SK-N-SH (cell line): Measurements from ENCODE around the gene IQGAP2. TPM values are rescaled to one million over a fixed set of nuclear protein-coding genes. Genes with fewer than 3 reads are reported as not detected.
A peak's percentile ranks its signal among the peaks of the same experiment; 100 is the strongest.

Source experiments
- CTCF ChIA-PET: fragments of 300-600, 350-600 bp; formaldehyde crosslinking; extraction: SDS; loops from one replicate; lab custom pipeline; 2021; lab: Yijun Ruan, JAX
- POLR2A ChIA-PET: fragments of 350-600 bp; sonication (Branson Sonifier 250); formaldehyde crosslinking; extraction: SDS; loops from one replicate; lab custom pipeline; 2020; ENCODE audit warnings: antibody characterized with exemption, inconsistent platforms; lab: Yijun Ruan, JAX
- DNase-seq: peaks from one replicate; pipeline ENCODE4 v3.0.0; 2012
- H2AFZ ChIP-seq: fragments of 200-600 bp; sonication (generic); 2 replicates; pipeline ENCODE4 v1.8.1; 2016; ENCODE audit warnings: antibody characterized with exemption, mild to moderate bottlenecking, low read depth
- H3F3A ChIP-seq: fragments of 200-600 bp; sonication (generic); replicated peaks from 2 replicates; pipeline ENCODE3; 2016; ENCODE audit warnings: antibody characterized with exemption, mild to moderate bottlenecking; ENCODE audit not compliant: insufficient read depth
- H3K27ac ChIP-seq, 2 experiments: fragments of 200-500 bp in 1 of 2; fragments of 200-600 bp in 1 of 2; sonication (Bioruptor generic) in 1 of 2; sonication (generic), shearing (Covaris generic) in 1 of 2; 2 replicates each; pipeline versions ENCODE4 v1.5.1 to v1.6.1; 2014 to 2016; ENCODE audit warnings: low read depth in 2 of 2, inconsistent platforms in 1 of 2, low read length in 1 of 2, mild to moderate bottlenecking in 1 of 2, mixed read lengths in 1 of 2
- H3K27me3 ChIP-seq: fragments of 200-600 bp; sonication (generic), shearing (Covaris generic); 2 replicates; pipeline ENCODE4 v1.6.1; 2016; ENCODE audit warnings: mixed run types; ENCODE audit not compliant: insufficient read depth
- H3K36me3 ChIP-seq, 2 experiments: fragments of 200-500 bp in 1 of 2; fragments of 200-600 bp in 1 of 2; sonication (Bioruptor generic) in 1 of 2; sonication (generic) in 1 of 2; replicated peaks in 1 of 2; 2 replicates each; pipeline versions ENCODE3 to v1.5.1; 2014 to 2016; ENCODE audit warnings: low read length in 1 of 2, mild to moderate bottlenecking in 1 of 2; ENCODE audit not compliant: insufficient read depth in 2 of 2, control insufficient read depth in 1 of 2
- H3K4me1 ChIP-seq, 2 experiments: fragments of 200-500 bp in 1 of 2; fragments of 200-600 bp in 1 of 2; sonication (Bioruptor generic) in 1 of 2; sonication (generic), shearing (Covaris generic) in 1 of 2; 2 replicates each; pipeline versions ENCODE4 v1.5.1 to v1.6.1; 2014 to 2016; ENCODE audit warnings: low read depth in 1 of 2, low read length in 1 of 2, mixed run types in 1 of 2; ENCODE audit not compliant: insufficient read depth in 2 of 2, control insufficient read depth in 1 of 2
- H3K4me2 ChIP-seq: fragments of 200-600 bp; sonication (generic), shearing (Covaris generic); 2 replicates; pipeline ENCODE4 v1.6.1; 2017; ENCODE audit warnings: mixed run types
- H3K4me3 ChIP-seq, 2 experiments: fragments of 200-500 bp in 1 of 2; fragments of 200-600 bp in 1 of 2; sonication (Bioruptor generic) in 1 of 2; sonication (generic), shearing (Covaris generic) in 1 of 2; 2 replicates each; pipeline versions ENCODE4 v1.5.1 to v1.8.1; 2014 to 2016; ENCODE audit warnings: low read depth in 2 of 2, inconsistent platforms in 1 of 2, low read length in 1 of 2, mild to moderate bottlenecking in 1 of 2, mixed read lengths in 1 of 2, moderate library complexity in 1 of 2
- H3K79me2 ChIP-seq: fragments of 200-600 bp; sonication (generic); 2 replicates; pipeline ENCODE4 v1.8.1; 2017; ENCODE audit warnings: mild to moderate bottlenecking; ENCODE audit not compliant: insufficient read depth
- H3K9ac ChIP-seq: fragments of 200-600 bp; sonication (generic); 2 replicates; pipeline ENCODE4 v1.6.1; 2017; ENCODE audit warnings: mixed run types
- H3K9me2 ChIP-seq: fragments of 200-600 bp; sonication (generic); 2 replicates; pipeline ENCODE4 v1.6.1; 2017; ENCODE audit warnings: mixed run types
- H3K9me3 ChIP-seq: fragments of 200-600 bp; sonication (generic); 2 replicates; pipeline ENCODE4 v1.6.1; 2017; ENCODE audit warnings: mixed run types, mild to moderate bottlenecking, moderate library complexity
- H4K20me1 ChIP-seq: fragments of 200-600 bp; sonication (generic); 2 replicates; pipeline ENCODE4 v1.6.1; 2017; ENCODE audit warnings: mild to moderate bottlenecking, mixed run types; ENCODE audit not compliant: insufficient read depth
- ELF1 ChIP-seq: IDR thresholded peaks from 2 replicates; pipeline ENCODE4 v1.4.0; 2012
- EP300 ChIP-seq, 2 experiments: IDR thresholded peaks; 2 replicates each; pipeline versions ENCODE4 v1.4.0 to v1.6.1; 2012; ENCODE audit warnings: borderline replicate concordance in 1 of 2, low read depth in 1 of 2, low read length in 1 of 2
- FOSL2 ChIP-seq: IDR thresholded peaks from 2 replicates; pipeline ENCODE4 v1.4.0; 2012; ENCODE audit warnings: low read depth, mild to moderate bottlenecking, moderate library complexity, borderline replicate concordance
- GATA2 ChIP-seq: sonication (generic); formaldehyde crosslinking; IDR thresholded peaks from 2 replicates; pipeline ENCODE4 v1.5.0; 2020; ENCODE audit warnings: mild to moderate bottlenecking, missing genetic modification reagents
- MAX ChIP-seq: IDR thresholded peaks from 2 replicates; pipeline ENCODE4 v1.4.0; 2012; ENCODE audit warnings: low read depth
- NFIC ChIP-seq: IDR thresholded peaks from 2 replicates; pipeline ENCODE4 v1.4.0; 2012; ENCODE audit warnings: borderline replicate concordance
- PBX3 ChIP-seq: IDR thresholded peaks from 2 replicates; pipeline ENCODE4; 2012
- POLR2AphosphoS5 ChIP-seq: IDR thresholded peaks from 2 replicates; pipeline ENCODE4 v1.6.1; 2012; ENCODE audit warnings: low read depth, low read length
- RFX5 ChIP-seq: IDR thresholded peaks from 2 replicates; pipeline ENCODE4 v1.6.1; 2012; ENCODE audit warnings: mild to moderate bottlenecking, improper control_type of control experiment, low read length
- RXRA ChIP-seq: IDR thresholded peaks from 2 replicates; pipeline ENCODE4 v1.4.0; 2012; ENCODE audit warnings: low read depth, mild to moderate bottlenecking, borderline replicate concordance
- WGBS: methylation state at CpG from one replicate; pipeline ENCODE4 v1.1.6; 2017; ENCODE audit warnings: low lambda C conversion rate; 5-methylcytosine and 5-hydroxymethylcytosine counted together
- polyA plus RNA-seq, 3 experiments: library from polyadenylated mRNA; depleted of rRNA; stranded (reverse); fragments of >200 nt; gene quantifications; 2 replicates each; pipeline ENCODE4 v1.2.3, GENCODE V29; 2012

IQGAP2 gene
- polyA plus RNA-seq, 1 of the 3 experiments (the other 2 are of a cell fraction): 2.1 TPM

DNA sequence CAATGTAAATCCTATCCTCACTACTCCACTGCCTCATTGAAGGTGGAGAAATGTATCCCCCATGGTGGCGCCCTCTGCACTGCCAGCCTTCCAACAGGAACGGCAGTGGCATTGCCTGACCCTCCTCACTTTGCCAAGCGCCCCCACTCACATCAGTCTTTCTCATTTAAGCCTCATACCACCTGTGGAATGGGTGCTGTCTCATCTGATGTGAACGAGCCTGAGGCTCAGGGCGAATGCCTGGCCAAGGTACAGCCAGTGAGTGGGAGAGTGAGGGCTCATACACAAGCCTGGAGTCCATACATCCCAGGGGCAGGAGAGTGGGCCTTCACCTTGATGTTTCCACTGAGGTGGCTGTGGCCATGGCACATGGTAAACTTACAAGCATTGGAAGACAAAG is 209.9 kb downstream of the IQGAP2 start:
- no peak overlapping the region for H2AFZ ChIP-seq
- H3K27me3 ChIP-seq: no peaks in the 10 kb centered on the region
- peaks cover 0 to 30% of the 10 kb centered on the region in 2 experiments; a peak in 1 of 4 replicates for H3K4me1 ChIP-seq
- CTCF ChIA-PET: interaction anchor here (1.8 to 5.2 kb wide), 2 partner anchors 11 to 161 kb away, joined by 5 to 27 read pairs; no protein-coding TSS in a partner anchor
- no peaks in the 10 kb centered on the region for H3K9me2 ChIP-seq
- H3K9me3 ChIP-seq: no peaks in the 10 kb centered on the region
- H3K27ac ChIP-seq: no peak overlapping the region
- no peak overlapping the region for H3K4me3 ChIP-seq
- H3F3A ChIP-seq: peaks cover 30% of the 10 kb centered on the region
- POLR2A ChIA-PET: no interaction called here
- DNase-seq: no peak
- no peak overlapping the region for H3K4me2 ChIP-seq
- peaks cover 9% of the 10 kb centered on the region for H3K79me2 ChIP-seq
- H4K20me1 ChIP-seq: no peaks in the 10 kb centered on the region
- no peak overlapping the region for H3K9ac ChIP-seq
- H3K36me3 ChIP-seq: peaks cover 5 to 15% of the 10 kb centered on the region in 2 experiments
- 74% methylated on average over 5 of the region's 5 CpGs for WGBS
- TF ChIP-seq MAX (no peak), GATA2 (CRISPR knock-in tag) (no peak), PBX3 (no peak), EP300 (IDR thresholded peaks at IDR 0.05; ENCODE audit: borderline replicate concordance in 1 of 2, low read depth in 1 of 2, low read length in 1 of 2) (no peak), POLR2AphosphoS5 (0 out of 2 replicates have a peak, but pooled peaks have one; percentile 10), NFIC (no peak), ELF1 (no peak)
- TF ChIP-seq, all 33 proteins: peak for 1

GRCh38 chr5:76615759-76616158 is 212.7 kb downstream of the IQGAP2 start:
- Histone ChIP-seq H3K27me3 (no peaks in the 10 kb centered on the region), H4K20me1 (no peaks in the 10 kb centered on the region), H2AFZ (no peak overlapping the region), H3K79me2 (peaks cover 25% of the 10 kb centered on the region), H3K9ac (no peak overlapping the region), H3K9me3 (no peaks in the 10 kb centered on the region), H3K36me3 (peaks cover 7 to 19% of the 10 kb centered on the region in 2 experiments), H3F3A (peaks cover 38% of the 10 kb centered on the region), H3K4me2 (0 out of 2 replicates have a peak overlapping the region, but pooled peaks have one; percentile 9), H3K27ac (peak overlapping the region in 1 of 2 experiments; percentile 74; a peak in 2 of 4 replicates), H3K4me1 (peaks cover 0 to 43% of the 10 kb centered on the region in 2 experiments; a peak in 1 of 4 replicates), H3K4me3 (no peak overlapping the region), H3K9me2 (no peaks in the 10 kb centered on the region)
- DNase-seq: no peak
- TF ChIP-seq FOSL2 (peak; percentile 22; the same call in 1 of the 2 replicates), RXRA (no peak)
- CTCF ChIA-PET: interaction anchor here (0.9 to 1.9 kb wide), 6 partner anchors 9 to 159 kb away, joined by 3 to 7 read pairs (median 4); no protein-coding TSS in a partner anchor
- POLR2A ChIA-PET: no interaction called here
- 40% methylated on average over 2 of the region's 2 CpGs for WGBS

DNA sequence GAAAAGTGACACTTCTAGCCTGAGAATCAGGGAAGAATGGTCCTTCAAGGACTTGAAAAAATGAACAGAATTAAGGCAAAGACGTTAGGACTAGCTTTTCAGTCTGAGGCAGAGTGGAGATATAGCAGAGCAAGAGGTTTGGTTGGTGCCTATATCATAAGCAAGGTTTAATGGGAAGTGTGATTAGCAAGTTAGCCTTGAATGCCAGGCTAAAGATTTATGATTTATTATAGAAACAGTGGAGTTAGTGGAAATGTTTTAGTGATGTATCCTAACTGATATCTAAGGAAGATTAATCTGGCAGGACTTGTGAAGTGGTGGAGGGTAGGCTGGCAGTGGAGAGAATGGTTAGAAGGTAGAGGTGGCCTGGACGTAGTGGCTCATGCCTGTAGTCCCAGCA is 213.1 kb downstream of the IQGAP2 start:
- WGBS: 76% methylated on average over 2 of the region's 2 CpGs

More for the DNA sequence above, 213.1 kb downstream of the IQGAP2 start:
- H4K20me1 ChIP-seq: no peaks in the 10 kb centered on the region
- POLR2A ChIA-PET: no interaction called here
- H3K36me3 ChIP-seq: peaks cover 7 to 19% of the 10 kb centered on the region in 2 experiments
- CTCF ChIA-PET: interaction anchor here (0.9 to 1.9 kb wide), 6 partner anchors 9 to 158 kb away, joined by 3 to 7 read pairs (median 4); no protein-coding TSS in a partner anchor
- H3K79me2 ChIP-seq: peaks cover 30% of the 10 kb centered on the region
- H3F3A ChIP-seq: peaks cover 38% of the 10 kb centered on the region
- no peak for DNase-seq
- no peak overlapping the region for H3K9ac ChIP-seq
- peaks cover 0 to 46% of the 10 kb centered on the region in 2 experiments; a peak in 1 of 4 replicates for H3K4me1 ChIP-seq
- H3K9me2 ChIP-seq: no peaks in the 10 kb centered on the region
- no peaks in the 10 kb centered on the region for H3K27me3 ChIP-seq
- H3K4me2 ChIP-seq: peak overlapping the region; percentile 9; the same call in 1 of the 2 replicates
- no peaks in the 10 kb centered on the region for H3K9me3 ChIP-seq
- H2AFZ ChIP-seq: no peak overlapping the region
- no peak overlapping the region for H3K4me3 ChIP-seq
- TF ChIP-seq RFX5: no peak
- H3K27ac ChIP-seq: peak overlapping the region in 1 of 2 experiments; percentile 74; a peak in 2 of 4 replicates
